Neural cell (in vitro differentiated cells): ENCODE results near the gene CDKAL1. TPM values are rescaled to one million over a fixed set of nuclear protein-coding genes. Genes with fewer than 3 reads are reported as not detected.
"Not testable (repeated sequence)": the region's sequence is repeated elsewhere in the genome, so short reads cannot be mapped to it uniquely, and the experiment has no call there.

Experiments used
- H2AFZ ChIP-seq: fragments of 200-600, 300-800 bp; sonication (generic), shearing (Covaris generic); 2 replicates; pipeline ENCODE4 v1.6.0; 2014; ENCODE audit warnings: low read depth, mild to moderate bottlenecking, antibody characterized with exemption, low read length, moderate library complexity
- H3F3A ChIP-seq: fragments of 200-600 bp; shearing (Covaris generic); 2 replicates; pipeline ENCODE4 v1.6.1; 2016; ENCODE audit warnings: mild to moderate bottlenecking, moderate library complexity, mixed read lengths, antibody characterized with exemption, low read length; ENCODE audit not compliant: insufficient read depth, poor library complexity, severe bottlenecking
- H3K27ac ChIP-seq: fragments of 200-600, 300-800 bp; sonication (generic), shearing (Covaris generic); 2 replicates; pipeline ENCODE4 v1.5.1; 2014; ENCODE audit warnings: mild to moderate bottlenecking, low read length, moderate library complexity
- H3K27me3 ChIP-seq: fragments of 300-800, 200-600 bp; sonication (generic), shearing (Covaris generic); 2 replicates; pipeline ENCODE4 v1.6.0; 2014; ENCODE audit warnings: mild to moderate bottlenecking, low read depth, low read length, moderate library complexity; ENCODE audit not compliant: insufficient read depth
- H3K36me3 ChIP-seq: fragments of 300-800, 200-600 bp; sonication (generic), shearing (Covaris generic); 2 replicates; pipeline ENCODE4 v1.5.1; 2014; ENCODE audit warnings: mild to moderate bottlenecking, antibody characterized with exemption, low read length, moderate library complexity; ENCODE audit not compliant: insufficient read depth
- H3K4me2 ChIP-seq: fragments of 300-800, 200-600 bp; sonication (generic), shearing (Covaris generic); 2 replicates; pipeline ENCODE4 v1.6.0; 2014; ENCODE audit warnings: mild to moderate bottlenecking, low read length
- H3K4me3 ChIP-seq: fragments of 300-800, 200-600 bp; sonication (generic), shearing (Covaris generic); 2 replicates; pipeline ENCODE4 v1.5.1; 2014; ENCODE audit warnings: mild to moderate bottlenecking, low read length, moderate library complexity
- H3K79me2 ChIP-seq: fragments of 200-600 bp; shearing (Covaris generic); replicated peaks from 2 replicates; pipeline ENCODE4 v1.6.0; 2014; ENCODE audit warnings: mild to moderate bottlenecking, low read length, moderate library complexity; ENCODE audit not compliant: insufficient read depth
- H3K9ac ChIP-seq: fragments of 300-800, 200-600 bp; sonication (generic), shearing (Covaris generic); 2 replicates; pipeline ENCODE4 v1.6.1; 2016; ENCODE audit warnings: mild to moderate bottlenecking, low read length, mixed read lengths
- H3K9me2 ChIP-seq: fragments of 200-600 bp; shearing (Covaris generic); 2 replicates; pipeline ENCODE4 v1.6.1; 2016; ENCODE audit warnings: mild to moderate bottlenecking, low read length, mixed read lengths; ENCODE audit not compliant: insufficient read depth
- H3K9me3 ChIP-seq: fragments of 200-600, 300-800 bp; sonication (generic), shearing (Covaris generic); 2 replicates; pipeline ENCODE4 v1.6.1; 2016; ENCODE audit warnings: mild to moderate bottlenecking, mixed run types, low read length, moderate library complexity, mixed read lengths
- H4K20me1 ChIP-seq: fragments of 200-600 bp; shearing (Covaris generic); 2 replicates; pipeline ENCODE4 v1.6.1; 2016; ENCODE audit warnings: mild to moderate bottlenecking, mixed run types; ENCODE audit not compliant: insufficient read depth
- EP300 ChIP-seq: fragments of 450-650 bp; conservative IDR thresholded peaks from 2 replicates; pipeline ENCODE4 v1.6.1; 2014; ENCODE audit warnings: antibody characterized with exemption, mild to moderate bottlenecking, moderate library complexity; ENCODE audit not compliant: poor library complexity, severe bottlenecking
- EZH2 ChIP-seq: fragments of 200-600, 300-800 bp; shearing (Covaris generic), sonication (generic); IDR thresholded peaks from 2 replicates; pipeline ENCODE4 v1.6.1; 2014; ENCODE audit warnings: antibody characterized with exemption, low read length, borderline replicate concordance, mild to moderate bottlenecking; ENCODE audit not compliant: insufficient read depth, poor library complexity, severe bottlenecking
- MXI1 ChIP-seq: fragments of 450-650 bp; conservative IDR thresholded peaks from 2 replicates; pipeline ENCODE4 v1.6.1; 2014; ENCODE audit warnings: antibody characterized with exemption, mild to moderate bottlenecking; ENCODE audit not compliant: poor library complexity, severe bottlenecking
- POLR2AphosphoS5 ChIP-seq: IDR thresholded peaks from 2 replicates; pipeline ENCODE4 v1.6.1; 2012
- RAD21 ChIP-seq: fragments of 450-650 bp; conservative IDR thresholded peaks from 2 replicates; pipeline ENCODE4 v1.6.1; 2014; ENCODE audit warnings: antibody characterized with exemption, mild to moderate bottlenecking, moderate library complexity
- SMC3 ChIP-seq: fragments of 450-650 bp; conservative IDR thresholded peaks from 2 replicates; pipeline ENCODE4 v1.6.1; 2014; ENCODE audit warnings: antibody characterized with exemption, mild to moderate bottlenecking, moderate library complexity; ENCODE audit not compliant: poor library complexity
- polyA plus RNA-seq: library from polyadenylated mRNA; depleted of rRNA; stranded (reverse); fragments of >200 nt; gene quantifications from 2 replicates; pipeline ENCODE4 v1.2.3, GENCODE V29; 2014
- TF ChIP-seq, protein P1 (sequence below): fragments of 450-650 bp; IDR thresholded peaks from 2 replicates; pipeline ENCODE4 v1.5.1; 2014; ENCODE audit warnings: antibody characterized with exemption, mild to moderate bottlenecking, moderate library complexity; ENCODE audit not compliant: poor library complexity, severe bottlenecking
- TF ChIP-seq, protein P2 (sequence below): IDR thresholded peaks from 2 replicates; pipeline ENCODE4 v1.6.1; 2012; ENCODE audit warnings: borderline replicate concordance

Gene CDKAL1
- polyA plus RNA-seq, 1 donor from 2014 or later: 10.7 TPM

DNA sequence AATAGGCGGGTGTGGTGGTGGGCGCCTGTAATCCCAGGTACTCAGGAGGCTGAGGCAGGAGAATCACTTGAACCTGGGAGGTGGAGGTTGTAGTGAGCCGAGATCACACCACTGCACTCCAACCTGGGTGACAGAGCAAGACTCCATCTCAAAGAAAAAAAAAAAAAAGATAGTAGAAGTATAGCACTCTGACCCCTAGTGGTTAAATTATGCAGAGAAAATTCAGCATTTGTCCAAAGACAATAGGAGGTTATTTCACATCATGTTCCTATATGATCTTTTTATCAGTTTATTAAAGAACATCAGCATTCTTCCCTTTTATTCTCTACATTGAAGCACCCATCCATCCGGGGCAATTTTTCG, 5.2 kb upstream of the CDKAL1 start:
- not testable (repeated sequence) for H3K4me2 ChIP-seq, H3K27ac ChIP-seq, H3K36me3 ChIP-seq, H3K9ac ChIP-seq, H3K27me3 ChIP-seq, H4K20me1 ChIP-seq, H3K4me3 ChIP-seq, H2AFZ ChIP-seq, H3K9me3 ChIP-seq, H3K79me2 ChIP-seq, H3F3A ChIP-seq, H3K9me2 ChIP-seq
- TF ChIP-seq, protein P1, sequence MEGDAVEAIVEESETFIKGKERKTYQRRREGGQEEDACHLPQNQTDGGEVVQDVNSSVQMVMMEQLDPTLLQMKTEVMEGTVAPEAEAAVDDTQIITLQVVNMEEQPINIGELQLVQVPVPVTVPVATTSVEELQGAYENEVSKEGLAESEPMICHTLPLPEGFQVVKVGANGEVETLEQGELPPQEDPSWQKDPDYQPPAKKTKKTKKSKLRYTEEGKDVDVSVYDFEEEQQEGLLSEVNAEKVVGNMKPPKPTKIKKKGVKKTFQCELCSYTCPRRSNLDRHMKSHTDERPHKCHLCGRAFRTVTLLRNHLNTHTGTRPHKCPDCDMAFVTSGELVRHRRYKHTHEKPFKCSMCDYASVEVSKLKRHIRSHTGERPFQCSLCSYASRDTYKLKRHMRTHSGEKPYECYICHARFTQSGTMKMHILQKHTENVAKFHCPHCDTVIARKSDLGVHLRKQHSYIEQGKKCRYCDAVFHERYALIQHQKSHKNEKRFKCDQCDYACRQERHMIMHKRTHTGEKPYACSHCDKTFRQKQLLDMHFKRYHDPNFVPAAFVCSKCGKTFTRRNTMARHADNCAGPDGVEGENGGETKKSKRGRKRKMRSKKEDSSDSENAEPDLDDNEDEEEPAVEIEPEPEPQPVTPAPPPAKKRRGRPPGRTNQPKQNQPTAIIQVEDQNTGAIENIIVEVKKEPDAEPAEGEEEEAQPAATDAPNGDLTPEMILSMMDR: peak; percentile 59
- TF ChIP-seq SMC3 (peak; percentile 69), RAD21 (peak; percentile 39)

DNA sequence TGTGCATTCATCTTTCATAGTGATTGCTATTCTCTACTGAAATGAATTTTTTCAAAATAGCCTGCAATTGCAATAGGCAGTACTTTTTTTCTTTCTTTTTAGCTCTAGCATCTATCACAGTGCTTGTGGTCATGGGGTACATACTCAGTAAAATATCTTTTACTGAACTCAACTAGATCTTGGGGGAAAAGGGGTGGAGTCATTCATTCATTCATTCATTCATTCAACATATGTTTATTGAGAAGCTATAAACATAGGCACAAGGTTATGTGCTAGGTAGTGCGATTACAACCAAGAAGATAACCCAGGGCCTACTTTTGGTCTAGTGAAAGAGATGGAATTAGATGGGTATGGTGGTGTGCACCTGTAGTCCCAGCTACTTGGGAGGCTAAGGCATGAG, 1.4 kb upstream of the CDKAL1 start:
- Histone ChIP-seq H4K20me1 (no peaks in the 10 kb centered on the region), H3K4me2 (no peak overlapping the region), H3K9me3 (no peaks in the 10 kb centered on the region), H3K9me2 (no peaks in the 10 kb centered on the region), H3K27me3 (no peaks in the 10 kb centered on the region), H3K4me3 (no peak overlapping the region), H3K36me3 (no peaks in the 10 kb centered on the region), H3F3A (no peaks in the 10 kb centered on the region), H2AFZ (no peak overlapping the region), H3K9ac (no peak overlapping the region), H3K79me2 (peaks cover 23% of the 10 kb centered on the region), H3K27ac (no peak overlapping the region)
- TF ChIP-seq EZH2: no peak
- TF ChIP-seq, protein P1: no peak
- TF ChIP-seq, protein P2, sequence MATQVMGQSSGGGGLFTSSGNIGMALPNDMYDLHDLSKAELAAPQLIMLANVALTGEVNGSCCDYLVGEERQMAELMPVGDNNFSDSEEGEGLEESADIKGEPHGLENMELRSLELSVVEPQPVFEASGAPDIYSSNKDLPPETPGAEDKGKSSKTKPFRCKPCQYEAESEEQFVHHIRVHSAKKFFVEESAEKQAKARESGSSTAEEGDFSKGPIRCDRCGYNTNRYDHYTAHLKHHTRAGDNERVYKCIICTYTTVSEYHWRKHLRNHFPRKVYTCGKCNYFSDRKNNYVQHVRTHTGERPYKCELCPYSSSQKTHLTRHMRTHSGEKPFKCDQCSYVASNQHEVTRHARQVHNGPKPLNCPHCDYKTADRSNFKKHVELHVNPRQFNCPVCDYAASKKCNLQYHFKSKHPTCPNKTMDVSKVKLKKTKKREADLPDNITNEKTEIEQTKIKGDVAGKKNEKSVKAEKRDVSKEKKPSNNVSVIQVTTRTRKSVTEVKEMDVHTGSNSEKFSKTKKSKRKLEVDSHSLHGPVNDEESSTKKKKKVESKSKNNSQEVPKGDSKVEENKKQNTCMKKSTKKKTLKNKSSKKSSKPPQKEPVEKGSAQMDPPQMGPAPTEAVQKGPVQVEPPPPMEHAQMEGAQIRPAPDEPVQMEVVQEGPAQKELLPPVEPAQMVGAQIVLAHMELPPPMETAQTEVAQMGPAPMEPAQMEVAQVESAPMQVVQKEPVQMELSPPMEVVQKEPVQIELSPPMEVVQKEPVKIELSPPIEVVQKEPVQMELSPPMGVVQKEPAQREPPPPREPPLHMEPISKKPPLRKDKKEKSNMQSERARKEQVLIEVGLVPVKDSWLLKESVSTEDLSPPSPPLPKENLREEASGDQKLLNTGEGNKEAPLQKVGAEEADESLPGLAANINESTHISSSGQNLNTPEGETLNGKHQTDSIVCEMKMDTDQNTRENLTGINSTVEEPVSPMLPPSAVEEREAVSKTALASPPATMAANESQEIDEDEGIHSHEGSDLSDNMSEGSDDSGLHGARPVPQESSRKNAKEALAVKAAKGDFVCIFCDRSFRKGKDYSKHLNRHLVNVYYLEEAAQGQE: no peak
- TF ChIP-seq POLR2AphosphoS5: no peak

DNA sequence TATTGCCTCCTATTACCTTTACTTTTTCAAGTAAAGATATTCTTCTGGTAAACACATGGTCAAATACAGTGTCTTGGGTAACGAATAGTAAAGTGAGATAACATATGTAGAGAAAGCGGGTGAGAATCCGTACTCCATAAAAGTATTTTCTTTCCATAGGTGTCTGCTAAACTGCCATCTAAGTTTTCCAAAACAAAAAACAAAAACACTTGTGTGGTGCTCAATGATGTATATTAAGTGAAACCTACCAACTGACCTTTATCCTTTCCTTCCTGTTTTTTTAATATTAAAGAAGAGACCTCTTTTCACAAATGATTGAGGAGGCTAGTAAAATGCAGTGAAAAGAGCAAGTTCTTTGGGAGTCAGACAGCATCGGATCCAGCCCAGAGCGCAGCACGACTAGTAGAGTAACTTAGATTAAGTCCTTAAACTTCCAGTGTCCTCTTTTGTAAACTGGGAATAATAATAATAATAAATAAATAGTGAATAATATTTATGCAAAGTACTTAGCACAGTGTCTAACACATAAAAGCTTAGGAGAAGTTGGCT, 437 bp upstream of the CDKAL1 start:
- Histone ChIP-seq H3K9me3 (no peaks in the 10 kb centered on the region), H3K9ac (no peak overlapping the region), H3K36me3 (no peaks in the 10 kb centered on the region), H3K4me3 (peak overlapping the region; percentile 79), H3K79me2 (peaks cover 31% of the 10 kb centered on the region), H3K9me2 (no peaks in the 10 kb centered on the region), H3K27ac (no peak overlapping the region), H3K4me2 (no peak overlapping the region), H4K20me1 (no peaks in the 10 kb centered on the region), H3F3A (no peaks in the 10 kb centered on the region), H2AFZ (no peak overlapping the region), H3K27me3 (no peaks in the 10 kb centered on the region)
- TF ChIP-seq RAD21: no peak
- TF ChIP-seq MXI1: no peak
- TF ChIP-seq EZH2: no peak
- TF ChIP-seq EP300: no peak
- no peak for TF ChIP-seq POLR2AphosphoS5
